ENCODE data around the gene NECAP2.

GRCh38 chr1:16464917-16465625, 24.5 kb downstream of the NECAP2 start:
- TF ChIP-seq, protein P1, sequence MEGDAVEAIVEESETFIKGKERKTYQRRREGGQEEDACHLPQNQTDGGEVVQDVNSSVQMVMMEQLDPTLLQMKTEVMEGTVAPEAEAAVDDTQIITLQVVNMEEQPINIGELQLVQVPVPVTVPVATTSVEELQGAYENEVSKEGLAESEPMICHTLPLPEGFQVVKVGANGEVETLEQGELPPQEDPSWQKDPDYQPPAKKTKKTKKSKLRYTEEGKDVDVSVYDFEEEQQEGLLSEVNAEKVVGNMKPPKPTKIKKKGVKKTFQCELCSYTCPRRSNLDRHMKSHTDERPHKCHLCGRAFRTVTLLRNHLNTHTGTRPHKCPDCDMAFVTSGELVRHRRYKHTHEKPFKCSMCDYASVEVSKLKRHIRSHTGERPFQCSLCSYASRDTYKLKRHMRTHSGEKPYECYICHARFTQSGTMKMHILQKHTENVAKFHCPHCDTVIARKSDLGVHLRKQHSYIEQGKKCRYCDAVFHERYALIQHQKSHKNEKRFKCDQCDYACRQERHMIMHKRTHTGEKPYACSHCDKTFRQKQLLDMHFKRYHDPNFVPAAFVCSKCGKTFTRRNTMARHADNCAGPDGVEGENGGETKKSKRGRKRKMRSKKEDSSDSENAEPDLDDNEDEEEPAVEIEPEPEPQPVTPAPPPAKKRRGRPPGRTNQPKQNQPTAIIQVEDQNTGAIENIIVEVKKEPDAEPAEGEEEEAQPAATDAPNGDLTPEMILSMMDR (IDR thresholded peaks at IDR 0.05), result no peak
- TF ChIP-seq POLR2A (IDR thresholded peaks at IDR 0.05), result no peak
- TF ChIP-seq POLR2AphosphoS5 (IDR thresholded peaks at IDR 0.05; ENCODE audit: insufficient read depth in 1 of 2, low read depth in 1 of 2), result no peak
